K562 (cell line): Measurements from ENCODE around the gene EPDR1. TPM values are rescaled to one million over a fixed set of nuclear protein-coding genes. Genes with fewer than 3 reads are reported as not detected.

Experiments
- ATF6 ChIP-seq: sonication (generic); formaldehyde crosslinking; IDR thresholded peaks from 2 replicates; pipeline ENCODE4 v1.4.0; 2020; ENCODE audit warnings: mild to moderate bottlenecking, missing genetic modification reagents
- BCL6 ChIP-seq: fragments of 250-450 bp; sonication (Bioruptor Pico); IDR thresholded peaks from 2 replicates; pipeline ENCODE4 v1.4.0; 2020
- CHAMP1 ChIP-seq: fragments of 450-650 bp; IDR thresholded peaks from 2 replicates; pipeline ENCODE4 v1.6.1; 2016; ENCODE audit warnings: mild to moderate bottlenecking
- DDX20 ChIP-seq: fragments of 450-650 bp; IDR thresholded peaks from 2 replicates; pipeline ENCODE4 v1.6.1; 2016; ENCODE audit warnings: missing genetic modification characterization, low read depth, mild to moderate bottlenecking, missing compliant biosample characterization, moderate library complexity
- IRF2 ChIP-seq: sonication (generic); formaldehyde crosslinking; IDR thresholded peaks from 2 replicates; pipeline ENCODE4 v1.8.1; 2022; ENCODE audit warnings: mild to moderate bottlenecking, missing genetic modification reagents
- NFE2L1 ChIP-seq: fragments of 450-650 bp; IDR thresholded peaks from 2 replicates; pipeline ENCODE4 v1.6.1; 2016; ENCODE audit warnings: missing genetic modification characterization, low read depth, mild to moderate bottlenecking, missing compliant biosample characterization, moderate library complexity, borderline replicate concordance
- SRSF3 ChIP-seq: fragments of 200-400 bp; formaldehyde crosslinking; IDR thresholded peaks from 2 replicates; pipeline ENCODE4 v1.6.1; 2016; ENCODE audit warnings: mild to moderate bottlenecking, low read length, moderate library complexity; ENCODE audit not compliant: insufficient read depth
- polyA plus RNA-seq, 8 experiments: library from polyadenylated mRNA; depleted of rRNA in 4 of 8; stranded (reverse) in 5 of 8; unstranded in 3 of 8; fragments of >200 nt; fragmentation: Nextera tagmentation in 2 of 8; fragmentation: Illumina TruSeq in 1 of 8; extraction: Ambion mirVana in 2 of 8; extraction: Trizol in 1 of 8; gene quantifications; 2 replicates each; pipeline versions ENCODE4 v1.2.1 to v1.2.3, GENCODE V29; 2011 to 2014; ENCODE audit warnings: inconsistent platforms in 1 of 8, missing spikeins in 1 of 8
- total RNA-seq, 7 experiments: library from RNA; depleted of rRNA in 6 of 7; stranded (reverse); fragments of >200 nt in 6 of 7; fragmentation: Illumina TruSeq in 2 of 7; extraction: Trizol in 2 of 7; gene quantifications; 2 replicates each; pipeline versions ENCODE4 v1.2.1 to v1.2.3, GENCODE V29; 2011 to 2021; ENCODE audit warnings: low replicate concordance in 1 of 7

Gene EPDR1
- total and polyA plus RNA-seq, 9 of the 15 experiments (the other 6 are each of a cell fraction or from before 2014, with no cell fraction given): 0.01 to 0.11 TPM; not detected in 7

- TF ChIP-seq CHAMP1 (no peak), ATF6 (no peak), DDX20 (tag) (no peak), SRSF3 (no peak), NFE2L1 (tag) (no peak), IRF2 (no peak), BCL6 (CRISPR knock-in tag) (no peak)
Observed at GRCh38 chr7:37988721-37989650, 68.5 kb downstream of the EPDR1 start (continued).
